ENCODE data around the gene KDM7A. TPM values are rescaled to one million over a fixed set of nuclear protein-coding genes. Genes with fewer than 3 reads are reported as not detected.

The KDM7A gene
- total RNA-seq, 1 donor from 2014 or later, result 65.1 TPM

DNA sequence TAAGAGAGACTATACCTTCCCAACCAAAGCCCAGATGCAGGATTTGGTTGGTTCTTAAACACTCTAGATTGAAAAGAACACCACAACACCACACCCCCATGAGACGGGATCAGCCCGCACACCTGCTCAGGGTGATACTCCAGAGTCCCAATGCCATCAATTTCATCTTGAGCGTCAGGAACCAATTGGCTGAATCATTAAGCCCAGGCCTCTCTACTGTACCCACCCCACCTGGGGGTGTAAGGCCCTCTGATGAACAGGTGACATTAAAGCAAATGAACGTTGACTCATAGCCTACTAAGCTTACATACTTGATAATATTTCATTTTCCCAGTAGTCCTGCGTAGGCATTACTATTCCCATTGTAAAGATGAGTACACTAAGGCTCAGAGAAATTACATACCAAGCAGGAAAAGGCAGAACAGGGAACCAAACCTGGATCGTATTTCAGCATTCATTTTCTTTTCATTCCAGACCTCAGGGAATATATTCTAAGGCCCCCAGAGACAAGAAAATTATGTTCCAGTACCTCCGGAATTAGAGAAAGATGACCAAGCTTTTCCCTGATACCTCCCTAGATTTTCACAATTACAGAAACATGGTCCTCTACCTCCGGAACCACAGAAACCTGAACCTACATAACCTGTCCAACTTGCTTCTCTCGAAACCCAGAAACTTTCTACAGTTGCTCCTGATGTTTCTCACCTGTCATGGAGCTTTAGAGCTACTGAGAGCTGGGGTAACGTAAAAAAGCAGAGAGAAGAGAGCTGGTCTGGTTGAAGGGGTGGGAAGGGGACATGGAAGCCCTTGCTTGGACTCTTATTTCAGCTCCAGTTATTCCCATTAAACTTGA lies 43.1 kb upstream of the KDM7A start:
- DNase-seq (ENCODE audit: low spot score in 2 of 2), result no peak
- no peaks in the 10 kb centered on the region for H3K36me3 ChIP-seq
- intact Hi-C loops (cut with DNase I), result no loop called here
- H3K27ac ChIP-seq, result no peak overlapping the region
- H3K4me3 ChIP-seq, result no peak overlapping the region
- no peaks in the 10 kb centered on the region for H3K9me3 ChIP-seq
- TF ChIP-seq, protein P1, sequence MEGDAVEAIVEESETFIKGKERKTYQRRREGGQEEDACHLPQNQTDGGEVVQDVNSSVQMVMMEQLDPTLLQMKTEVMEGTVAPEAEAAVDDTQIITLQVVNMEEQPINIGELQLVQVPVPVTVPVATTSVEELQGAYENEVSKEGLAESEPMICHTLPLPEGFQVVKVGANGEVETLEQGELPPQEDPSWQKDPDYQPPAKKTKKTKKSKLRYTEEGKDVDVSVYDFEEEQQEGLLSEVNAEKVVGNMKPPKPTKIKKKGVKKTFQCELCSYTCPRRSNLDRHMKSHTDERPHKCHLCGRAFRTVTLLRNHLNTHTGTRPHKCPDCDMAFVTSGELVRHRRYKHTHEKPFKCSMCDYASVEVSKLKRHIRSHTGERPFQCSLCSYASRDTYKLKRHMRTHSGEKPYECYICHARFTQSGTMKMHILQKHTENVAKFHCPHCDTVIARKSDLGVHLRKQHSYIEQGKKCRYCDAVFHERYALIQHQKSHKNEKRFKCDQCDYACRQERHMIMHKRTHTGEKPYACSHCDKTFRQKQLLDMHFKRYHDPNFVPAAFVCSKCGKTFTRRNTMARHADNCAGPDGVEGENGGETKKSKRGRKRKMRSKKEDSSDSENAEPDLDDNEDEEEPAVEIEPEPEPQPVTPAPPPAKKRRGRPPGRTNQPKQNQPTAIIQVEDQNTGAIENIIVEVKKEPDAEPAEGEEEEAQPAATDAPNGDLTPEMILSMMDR (IDR thresholded peaks at IDR 0.05), result no peak
- no peaks in the 10 kb centered on the region for H3K27me3 ChIP-seq
- no peaks in the 10 kb centered on the region for H3K4me1 ChIP-seq

DNA sequence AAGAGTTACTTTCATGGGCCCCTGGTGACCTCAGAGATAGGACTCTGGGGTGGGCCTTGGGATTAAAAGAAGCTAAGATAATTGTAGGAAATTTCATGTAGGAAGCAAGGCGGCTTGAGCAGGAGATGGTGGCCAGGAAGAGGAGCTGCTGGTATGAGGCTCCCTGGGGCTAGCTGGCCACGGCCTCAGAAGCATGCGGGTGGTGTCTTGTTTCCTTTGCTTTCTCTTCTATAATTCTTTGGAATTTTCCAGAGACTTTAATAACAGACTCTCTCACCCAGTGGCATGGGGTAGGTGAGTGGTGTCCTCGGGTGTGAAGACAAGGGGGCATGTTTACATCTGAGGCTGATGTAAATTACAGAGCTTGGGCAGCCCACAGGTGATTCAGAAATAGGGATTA lies 41.9 kb upstream of the KDM7A start:
- no peak for DNase-seq (ENCODE audit: low spot score in 2 of 2)
- Histone ChIP-seq H3K4me1 (no peaks in the 10 kb centered on the region), H3K4me3 (no peak overlapping the region), H3K27ac (no peak overlapping the region), H3K27me3 (no peaks in the 10 kb centered on the region), H3K9me3 (no peaks in the 10 kb centered on the region), H3K36me3 (no peaks in the 10 kb centered on the region)
- intact Hi-C loops (cut with DNase I), result no loop called here
- TF ChIP-seq, protein P1 (IDR thresholded peaks at IDR 0.05), result no peak

DNA sequence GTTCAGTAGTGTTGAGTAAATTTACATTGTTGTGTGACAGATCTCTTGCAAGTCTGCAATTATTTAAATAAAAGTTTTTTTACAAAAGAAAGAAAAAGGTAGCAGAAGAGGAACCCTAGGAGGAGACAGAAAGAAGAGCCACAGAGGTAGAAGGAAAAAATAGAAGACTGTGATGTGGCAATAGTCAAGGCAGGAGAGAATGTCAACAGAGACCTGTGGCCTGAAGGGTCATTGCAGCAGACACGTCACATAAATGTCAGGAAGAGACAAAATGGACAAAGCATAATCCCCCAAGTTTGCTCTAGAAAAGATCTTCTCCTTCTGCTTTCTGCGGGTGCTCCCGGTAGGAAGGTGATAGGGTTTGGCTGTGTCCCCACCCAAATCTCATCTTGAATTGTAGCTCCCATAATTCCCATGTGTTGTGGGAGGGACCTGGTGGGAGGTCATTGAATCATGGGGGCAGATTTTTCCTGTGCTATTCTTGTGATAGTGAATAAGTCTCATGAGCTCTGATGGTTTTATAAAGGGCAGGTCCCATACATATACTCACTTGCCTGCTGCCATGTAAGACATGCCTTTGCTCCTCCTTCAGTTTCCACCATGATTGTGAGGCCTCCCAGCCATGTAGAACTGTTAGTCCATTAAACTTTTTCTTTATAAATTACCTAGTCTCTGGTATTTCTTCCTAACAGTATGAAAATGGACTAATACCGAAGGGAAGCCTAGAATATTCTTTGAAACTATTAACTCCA lies 41.1 kb upstream of the KDM7A start:
- Histone ChIP-seq H3K4me1 (no peaks in the 10 kb centered on the region), H3K4me3 (no peak overlapping the region), H3K27me3 (no peaks in the 10 kb centered on the region), H3K27ac (no peak overlapping the region), H3K9me3 (no peaks in the 10 kb centered on the region), H3K36me3 (no peaks in the 10 kb centered on the region)
- no peak for DNase-seq (ENCODE audit: low spot score in 2 of 2)
- intact Hi-C loops (cut with DNase I), result no loop called here
- TF ChIP-seq, protein P1 (IDR thresholded peaks at IDR 0.05), result no peak

DNA sequence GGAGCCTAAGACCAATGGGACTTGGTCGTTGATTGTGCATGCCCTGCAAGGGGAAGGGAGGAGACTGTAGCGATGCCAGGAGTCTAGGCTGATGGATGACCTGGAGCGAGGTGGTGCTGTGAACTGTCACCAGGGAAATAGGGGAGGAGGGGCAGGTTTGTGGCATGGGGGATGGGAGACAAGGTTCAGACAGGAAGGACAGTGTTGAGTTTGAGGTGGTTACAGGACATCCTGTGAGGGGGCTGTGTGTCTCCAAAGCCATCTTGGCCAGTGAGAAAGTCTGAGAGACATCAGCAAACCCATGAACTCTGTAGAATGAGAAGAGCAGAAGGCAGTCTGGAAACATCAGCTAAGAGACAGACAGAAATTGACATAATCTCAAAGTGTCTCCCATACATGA lies 38.5 kb upstream of the KDM7A start:
- TF ChIP-seq, protein P1 (IDR thresholded peaks at IDR 0.05), result no peak
- no peak overlapping the region for H3K27ac ChIP-seq
- no peaks in the 10 kb centered on the region for H3K4me1 ChIP-seq
- no peaks in the 10 kb centered on the region for H3K9me3 ChIP-seq
- no peaks in the 10 kb centered on the region for H3K36me3 ChIP-seq
- no peak overlapping the region for H3K4me3 ChIP-seq
- DNase-seq (ENCODE audit: low spot score in 2 of 2), result no peak
- intact Hi-C loops (cut with DNase I), result no loop called here
- no peaks in the 10 kb centered on the region for H3K27me3 ChIP-seq

DNA sequence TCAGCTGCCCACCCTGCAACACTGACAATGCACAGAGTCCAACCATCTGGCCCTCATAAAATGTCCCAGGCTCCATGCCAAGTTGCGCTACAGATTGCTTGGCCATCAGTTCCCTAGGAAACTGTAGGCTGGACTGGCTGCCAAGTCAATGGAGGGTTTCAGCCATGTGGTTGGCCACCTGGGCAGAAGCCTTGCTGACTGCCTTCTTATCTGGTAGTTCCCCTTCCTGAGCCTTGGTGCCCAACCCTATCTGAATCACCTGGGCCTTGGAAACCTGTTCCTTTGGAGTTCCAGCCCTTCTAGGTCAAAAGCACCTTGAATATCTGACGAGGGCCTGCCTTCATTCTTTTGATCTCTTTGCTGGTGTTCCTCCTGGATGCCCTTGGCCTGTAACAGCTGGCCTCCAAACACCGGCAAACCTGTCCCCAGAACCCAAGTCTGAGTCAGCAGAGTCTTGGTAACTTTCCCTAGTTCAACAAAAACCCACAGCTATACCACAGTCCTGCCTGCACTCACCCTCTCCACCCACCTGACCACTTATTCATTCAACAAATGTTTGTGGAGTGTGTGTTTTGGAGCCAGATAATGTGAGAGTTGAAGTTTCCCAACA lies 37.4 kb upstream of the KDM7A start:
- Histone ChIP-seq H3K9me3 (no peaks in the 10 kb centered on the region), H3K4me1 (no peaks in the 10 kb centered on the region), H3K4me3 (no peak overlapping the region), H3K27me3 (no peaks in the 10 kb centered on the region), H3K36me3 (no peaks in the 10 kb centered on the region), H3K27ac (no peak overlapping the region)
- DNase-seq (ENCODE audit: low spot score in 2 of 2), result no peak
- intact Hi-C loops (cut with DNase I), result no loop called here
- TF ChIP-seq, protein P1 (IDR thresholded peaks at IDR 0.05), result no peak

Measured in ascending aorta (tissue), 2 donors.